HuH-7.5 (cell line): Measurements from ENCODE around the gene BPIFB4.
"Not testable (repeated sequence)": the region's sequence is repeated elsewhere in the genome, so short reads cannot be mapped to it uniquely, and the experiment has no call there.

ENCODE experiments used
- DNase-seq: peaks from one replicate; pipeline ENCODE4 v3.0.0; 2011; ENCODE audit warnings: low spot score

The BPIFB4 gene

DNA sequence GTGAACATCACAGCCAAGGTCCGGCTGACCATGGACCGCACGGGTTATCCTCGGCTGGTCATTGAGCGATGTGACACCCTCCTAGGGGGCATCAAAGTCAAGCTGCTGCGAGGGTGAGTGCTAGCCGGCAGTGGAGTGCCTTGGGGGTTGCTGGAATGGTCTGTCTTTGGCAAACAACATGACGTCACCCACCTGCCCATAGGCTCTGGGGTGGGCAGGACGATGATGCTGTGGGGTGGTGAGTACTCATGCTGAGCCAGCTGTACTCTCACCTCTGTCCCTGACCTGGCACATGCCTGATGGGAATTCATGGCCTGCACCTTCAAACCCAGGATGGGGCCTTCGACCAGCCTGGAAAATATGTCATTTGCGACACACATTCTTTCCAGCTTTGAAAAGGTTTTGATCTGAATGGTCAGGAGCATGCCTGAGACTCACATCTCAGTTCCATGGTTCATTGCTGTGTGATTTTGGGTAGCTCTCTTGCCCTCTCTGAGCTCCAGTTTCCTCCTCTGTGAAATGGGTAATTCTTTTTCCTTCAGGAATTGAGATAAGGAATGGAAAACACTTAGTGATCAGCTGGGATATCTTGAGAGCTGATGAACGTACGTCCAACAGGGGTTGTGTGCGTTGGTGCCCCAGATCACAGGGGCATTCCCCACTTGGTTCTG is 6.7 kb downstream of the BPIFB4 start:
- no peak for DNase-seq

DNA sequence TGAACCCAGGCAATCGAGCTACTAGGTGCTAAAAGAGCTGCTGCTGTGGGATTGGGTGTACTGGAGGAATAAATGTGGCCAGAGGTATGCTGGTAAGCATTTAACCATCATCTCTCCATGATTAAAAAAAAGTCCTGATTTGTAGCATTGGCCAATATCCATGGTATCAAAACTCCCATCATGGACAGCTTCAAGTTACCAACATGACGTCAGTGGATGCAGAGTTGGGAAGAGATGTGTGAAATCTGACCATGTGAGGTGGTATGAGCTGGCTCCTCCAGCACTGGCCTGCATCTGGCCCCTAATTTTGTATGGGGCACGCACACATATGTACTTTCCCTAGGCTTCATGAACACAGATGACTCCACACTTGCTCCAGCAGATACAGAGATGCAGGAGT is 11.7 kb downstream of the BPIFB4 start:
- DNase-seq: no peak

DNA sequence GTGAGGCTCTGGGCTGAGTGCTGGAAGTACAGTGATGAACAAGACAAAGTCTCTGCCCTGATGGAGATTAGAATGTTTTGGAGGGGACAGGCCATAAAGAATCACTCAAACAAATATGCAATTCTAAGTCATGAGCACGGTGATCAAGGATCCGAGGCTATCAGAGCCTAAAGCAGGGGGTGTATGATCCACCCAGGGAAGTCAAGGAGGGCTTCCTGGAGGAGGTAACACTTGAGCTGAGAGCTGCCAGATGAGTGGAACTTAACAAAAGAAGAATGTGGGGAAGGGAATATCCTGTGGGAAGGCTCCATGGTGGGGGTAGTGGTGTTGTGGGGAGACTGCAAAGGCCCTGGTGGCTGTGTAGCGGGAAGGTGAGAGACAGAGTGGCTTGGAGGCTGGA is 12.2 kb downstream of the BPIFB4 start:
- DNase-seq: no peak

DNA sequence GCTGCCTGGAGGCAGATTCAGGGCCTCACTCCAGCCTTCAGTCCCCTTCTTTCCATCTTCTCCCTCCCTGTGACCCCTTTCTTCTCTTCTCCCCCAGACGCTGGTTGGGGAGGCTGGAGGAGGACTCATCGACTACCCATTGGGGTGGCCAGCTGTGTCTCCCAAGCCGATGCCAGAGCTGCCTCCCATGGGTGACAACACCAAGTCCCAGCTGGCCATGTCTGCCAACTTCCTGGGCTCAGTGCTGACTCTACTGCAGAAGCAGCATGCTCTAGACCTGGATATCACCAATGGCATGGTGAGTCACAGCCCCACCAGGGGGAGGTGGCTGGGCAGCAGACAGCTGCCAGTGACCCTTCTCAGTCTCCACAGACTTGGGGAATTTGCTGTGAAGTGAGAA is 12.9 kb downstream of the BPIFB4 start:
- DNase-seq: no peak

DNA sequence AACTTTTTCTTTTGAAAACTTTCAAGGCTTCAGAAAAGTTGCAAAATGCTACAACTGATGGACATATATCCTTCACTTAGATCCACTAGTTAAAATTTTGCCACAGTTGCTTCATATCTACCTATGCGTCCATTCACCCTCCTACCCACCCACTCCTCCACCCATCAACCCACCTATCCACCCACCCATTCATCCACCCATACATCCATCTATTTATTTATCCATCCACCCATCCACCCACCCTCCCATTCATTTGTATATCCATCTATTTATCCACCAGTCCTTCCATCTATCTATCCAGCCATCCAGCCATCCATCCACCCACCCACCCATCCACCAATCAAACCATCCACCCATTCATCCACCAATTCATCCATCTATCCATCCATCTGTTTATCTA is 13.6 kb downstream of the BPIFB4 start:
- no peak for DNase-seq

DNA sequence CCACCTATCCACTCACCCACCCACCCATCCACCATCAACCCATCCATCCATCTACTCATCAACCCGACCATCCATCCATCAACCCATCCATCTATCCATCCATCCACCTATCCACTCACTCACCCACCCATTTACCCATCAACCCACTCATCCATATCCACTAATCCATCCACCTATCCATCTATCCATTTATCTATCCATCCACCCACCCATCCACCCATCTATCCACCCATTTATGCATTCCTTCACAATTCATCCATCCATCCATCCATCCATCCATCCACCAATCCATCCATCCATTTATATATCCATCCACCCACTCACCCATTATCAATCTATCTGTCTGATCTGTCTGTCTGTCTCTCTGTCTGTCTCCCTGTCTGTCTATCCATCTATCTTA is 14.1 kb downstream of the BPIFB4 start:
- no peak for DNase-seq

DNA sequence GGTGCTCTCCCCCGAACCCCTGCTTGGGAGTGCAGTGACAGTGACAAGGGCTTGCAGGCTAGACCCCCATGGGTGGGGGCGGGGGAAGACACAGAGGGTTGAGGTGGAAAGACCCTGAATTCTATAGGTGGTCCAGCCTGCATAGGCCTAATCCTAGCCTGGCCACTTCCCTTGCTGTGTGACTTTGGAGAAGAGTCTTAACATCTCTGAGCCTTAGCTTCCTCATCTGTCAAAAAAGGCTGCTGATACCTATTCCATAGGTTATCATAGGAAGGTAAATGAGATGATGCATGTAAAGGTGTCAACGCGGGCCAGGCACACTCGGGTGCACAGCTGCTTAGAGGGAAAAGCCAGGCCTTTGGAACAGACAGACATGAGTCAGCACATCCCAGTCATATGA is 15.8 kb downstream of the BPIFB4 start:
- DNase-seq: no peak

DNA sequence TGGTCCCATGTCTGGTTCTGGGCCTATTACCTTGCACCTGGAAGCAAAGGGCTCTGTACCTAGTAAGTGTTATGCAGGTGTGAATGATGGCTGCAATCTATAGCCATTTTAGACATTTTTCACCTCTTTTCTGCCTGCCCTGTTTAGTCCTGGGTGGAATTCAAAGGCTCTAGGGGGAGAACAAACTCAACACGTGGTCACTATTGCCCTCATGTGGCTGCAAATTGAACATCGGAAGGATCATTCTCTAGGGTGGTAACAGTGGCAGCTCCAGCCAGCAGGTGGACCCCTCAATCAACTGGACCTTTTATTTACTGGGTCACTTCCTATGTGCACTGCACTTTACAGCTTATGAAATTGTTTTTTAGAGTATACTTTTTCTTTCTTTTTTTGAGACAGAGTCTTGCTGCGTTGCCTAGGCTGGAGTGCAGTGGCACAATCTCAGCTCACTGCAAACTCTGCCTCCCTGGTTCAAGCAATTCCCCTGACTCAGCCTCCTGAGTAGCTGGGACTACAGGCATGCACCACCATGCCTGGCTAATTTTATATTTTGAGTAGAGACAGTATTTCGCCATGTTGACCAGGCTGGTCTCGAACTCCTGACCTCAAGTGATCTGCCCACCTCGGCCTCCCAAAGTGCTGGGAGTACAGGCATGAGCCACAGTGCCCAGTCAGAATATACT is 16.6 kb downstream of the BPIFB4 start:
- DNase-seq: peak; percentile 92

DNA sequence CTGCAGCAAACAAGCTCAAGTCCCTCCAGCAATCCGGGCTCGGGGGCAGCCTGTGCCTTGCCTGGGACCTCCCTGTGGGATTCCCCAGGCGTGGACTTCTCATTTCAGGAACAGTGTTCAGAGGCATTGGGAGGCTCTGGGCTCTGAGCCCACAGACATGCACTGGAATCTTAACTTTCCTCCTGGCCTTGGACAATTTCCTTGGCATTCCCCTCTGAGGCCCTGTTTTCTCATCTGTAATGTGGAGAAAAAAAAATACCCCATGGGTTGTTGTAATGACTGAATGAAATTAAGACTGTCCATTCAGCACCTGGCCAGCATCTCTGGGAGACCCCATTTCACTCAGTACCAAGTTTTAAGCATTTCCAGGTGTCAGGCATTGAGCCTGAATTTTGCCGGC is 17.6 kb downstream of the BPIFB4 start:
- no peak for DNase-seq

DNA sequence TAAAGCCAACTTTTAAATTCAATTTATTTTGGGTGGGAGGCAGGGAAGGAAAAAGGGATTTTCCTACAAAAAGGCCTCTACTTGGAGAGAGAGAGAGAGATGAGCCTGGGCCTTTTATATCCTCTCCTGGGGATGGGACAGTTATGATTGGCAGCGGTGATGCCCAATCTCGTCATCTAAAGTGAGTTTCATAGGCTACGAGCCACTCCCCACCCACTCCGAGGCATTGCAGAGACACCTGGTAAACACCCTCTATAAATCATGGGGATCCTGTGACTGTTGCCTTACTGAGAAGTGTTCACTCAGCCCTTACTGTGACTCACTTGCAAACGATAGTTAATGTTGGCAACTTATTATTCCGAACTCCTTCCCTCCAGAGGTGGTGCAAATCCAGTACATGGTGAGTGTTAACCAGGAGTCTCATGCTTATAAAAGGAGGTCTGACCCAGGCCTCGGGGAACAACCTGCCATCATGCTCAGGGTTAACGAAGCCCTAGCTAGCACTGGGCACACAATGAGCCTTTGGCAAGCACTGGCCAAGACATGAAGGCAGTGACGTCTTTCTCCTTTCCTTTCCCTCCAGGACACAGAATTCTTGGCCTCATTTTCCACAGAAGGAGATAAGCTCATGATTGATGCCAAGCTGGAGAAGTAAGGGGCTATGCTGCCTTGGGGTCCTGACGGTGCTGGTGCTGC is 20.5 kb downstream of the BPIFB4 start:
- DNase-seq: no peak

DNA sequence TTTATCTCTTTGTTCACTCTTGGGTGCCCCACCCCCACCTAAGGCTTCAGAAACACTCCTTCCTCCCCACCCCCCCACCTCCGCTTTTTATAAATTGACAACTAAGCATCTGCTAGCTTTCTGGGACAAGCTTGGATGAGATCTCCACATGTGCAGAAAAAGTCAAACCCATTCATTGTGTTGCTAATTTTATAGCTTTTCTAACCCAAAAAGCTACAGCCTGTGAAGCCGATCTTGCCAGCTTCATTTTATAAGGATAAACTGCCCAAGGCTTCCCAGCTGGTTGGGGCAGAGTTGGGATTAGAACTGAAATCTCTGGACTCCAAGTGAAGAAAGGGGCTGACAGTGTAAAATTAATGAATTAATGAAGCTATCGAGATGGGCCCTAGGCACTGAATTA is 24.1 kb downstream of the BPIFB4 start:
- no peak for DNase-seq

DNA sequence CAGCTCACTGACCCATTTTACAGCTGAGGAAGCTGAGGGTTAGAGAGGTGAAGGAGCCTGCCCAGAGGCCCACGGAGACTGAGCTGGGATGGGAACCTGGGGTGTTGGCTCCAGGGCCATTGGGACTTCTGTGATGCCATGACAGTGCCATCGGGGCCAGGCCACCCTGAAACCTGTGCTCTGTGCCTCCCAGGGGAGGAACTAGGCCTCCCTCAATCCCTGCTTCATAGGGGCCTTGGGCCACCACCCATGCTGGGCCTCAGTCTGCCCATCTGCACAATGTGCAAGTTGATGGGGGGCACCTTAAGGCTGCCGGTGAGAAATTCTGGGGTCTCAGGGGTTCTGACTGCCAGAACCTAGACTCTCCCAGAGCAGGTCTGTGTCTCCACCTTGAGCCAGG is 24.9 kb downstream of the BPIFB4 start:
- DNase-seq: no peak

DNA sequence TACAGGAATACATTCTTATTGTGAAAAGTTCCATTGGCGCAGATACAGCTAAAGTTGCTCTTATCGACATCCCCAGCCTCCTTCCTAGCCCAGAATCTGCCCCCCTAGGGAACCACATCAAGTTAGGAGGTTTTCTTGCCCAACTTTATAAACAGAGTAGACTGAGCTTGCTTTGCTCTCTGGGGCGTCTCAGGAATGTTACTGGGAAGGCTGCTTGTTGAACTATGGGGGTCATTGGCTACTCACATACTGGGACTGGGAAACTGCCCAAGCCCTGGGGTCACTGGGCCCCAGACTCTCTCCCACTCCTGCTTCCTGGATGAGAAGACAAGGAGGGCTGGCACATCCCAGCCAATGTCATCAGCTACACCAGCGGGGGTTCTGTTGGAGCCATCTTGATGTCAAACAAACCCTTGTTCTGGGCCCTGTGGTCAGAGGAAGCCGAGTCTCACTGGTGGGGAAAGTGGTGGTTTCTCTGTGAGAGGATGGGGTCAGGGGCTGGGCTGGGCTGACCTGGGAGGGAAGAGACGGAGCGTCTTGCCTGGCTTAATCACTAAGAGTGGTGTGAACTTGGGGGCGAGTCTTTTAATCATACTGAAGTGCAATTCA is 26.0 kb downstream of the BPIFB4 start:
- DNase-seq: no peak

DNA sequence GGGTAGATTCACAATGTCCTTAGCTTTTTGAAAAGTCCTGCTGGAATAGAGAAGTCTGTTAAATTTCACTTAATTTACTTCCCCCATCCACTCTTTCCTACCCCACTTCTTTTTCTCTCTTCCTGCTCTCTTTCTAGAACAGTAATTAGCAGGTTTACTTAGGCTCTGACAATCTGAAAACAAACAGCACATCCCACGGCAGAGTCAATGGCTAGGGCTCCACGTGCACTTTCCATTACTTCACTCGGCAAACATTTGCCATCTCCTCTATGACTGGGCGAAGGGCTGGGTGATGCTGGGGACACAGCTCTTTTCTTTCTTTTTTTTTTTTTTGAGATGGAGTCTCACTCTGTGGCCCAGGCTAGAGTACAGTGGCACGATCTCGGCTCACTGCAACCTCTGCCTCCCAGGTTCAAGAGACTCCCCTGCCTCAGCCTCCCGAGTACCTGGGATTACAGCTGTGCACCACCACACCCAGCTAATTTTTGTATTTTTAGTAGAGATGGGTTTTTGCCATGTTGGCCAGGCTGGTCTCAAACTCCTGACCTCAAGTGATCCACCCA is 26.7 kb downstream of the BPIFB4 start:
- peak; percentile 63 for DNase-seq

DNA sequence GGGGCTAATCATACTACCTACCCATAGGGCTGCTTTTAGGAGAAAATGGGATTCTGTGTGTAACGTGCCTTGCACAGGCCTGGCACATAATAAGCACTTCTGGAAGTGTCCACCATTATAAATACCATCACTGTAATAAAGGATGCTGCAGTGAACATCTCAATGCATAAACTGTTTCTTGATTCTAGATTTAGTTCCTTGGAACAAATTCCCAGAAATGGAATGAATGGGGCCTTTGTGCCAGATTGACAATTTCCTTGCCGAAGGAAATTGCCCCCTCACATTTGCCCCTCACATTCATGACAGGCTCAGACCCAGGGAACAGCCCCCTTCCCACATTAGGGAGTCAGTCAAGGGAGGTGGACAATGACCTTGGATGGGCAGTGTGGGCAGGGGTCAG is 29.2 kb downstream of the BPIFB4 start:
- no peak for DNase-seq

DNA sequence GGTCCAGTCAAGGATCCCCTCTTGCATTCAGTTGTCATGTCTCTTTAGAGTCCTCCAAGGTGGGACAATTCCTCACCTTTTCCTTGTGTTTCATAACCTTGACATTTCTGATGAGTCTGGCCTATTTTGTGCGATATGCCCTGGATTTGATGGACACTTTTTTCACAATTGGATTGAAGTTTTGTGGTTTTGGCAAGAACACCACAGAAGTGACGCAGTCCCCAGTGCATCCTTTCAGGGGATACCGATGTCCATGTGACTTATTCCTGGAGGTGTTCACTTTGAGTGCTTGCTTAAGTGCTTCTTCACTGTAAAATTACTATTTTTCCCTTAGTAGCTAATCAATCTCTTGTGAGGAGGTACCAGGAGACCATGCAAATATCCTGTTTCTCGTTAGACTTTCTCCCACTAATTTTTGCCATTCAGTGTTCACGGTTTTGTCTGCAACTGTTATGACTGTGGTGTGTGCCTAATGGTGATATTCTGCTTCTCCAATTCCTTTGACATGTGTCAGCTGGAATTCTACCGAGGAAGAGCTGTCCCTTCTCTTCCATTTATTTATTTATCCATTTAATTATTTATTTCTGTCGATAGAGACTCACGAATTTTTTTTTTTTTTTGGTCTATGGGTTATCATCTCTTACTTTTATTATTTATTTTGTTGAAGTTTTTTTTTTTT is 30.8 kb downstream of the BPIFB4 start:
- DNase-seq: no peak

DNA sequence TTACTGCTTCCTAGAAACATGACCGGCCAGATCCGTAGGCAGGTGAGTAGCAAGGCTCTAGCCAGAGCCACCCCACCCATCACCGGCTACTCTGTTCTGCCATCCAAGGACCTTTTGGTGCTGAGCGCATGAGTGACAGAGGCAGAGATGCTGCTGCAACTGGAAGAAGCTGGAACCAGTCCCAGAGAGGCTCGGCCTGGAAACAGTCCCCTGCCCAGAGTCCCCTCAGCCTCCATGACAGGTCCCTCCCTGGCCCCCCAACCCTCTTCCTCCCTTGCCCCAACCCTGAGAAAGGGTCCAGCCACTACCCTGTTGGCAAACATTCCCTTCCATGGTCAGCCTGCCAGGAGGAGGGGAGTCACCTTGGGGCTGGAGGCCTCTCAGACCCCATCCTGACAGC is 31.9 kb downstream of the BPIFB4 start:
- DNase-seq: no peak

DNA sequence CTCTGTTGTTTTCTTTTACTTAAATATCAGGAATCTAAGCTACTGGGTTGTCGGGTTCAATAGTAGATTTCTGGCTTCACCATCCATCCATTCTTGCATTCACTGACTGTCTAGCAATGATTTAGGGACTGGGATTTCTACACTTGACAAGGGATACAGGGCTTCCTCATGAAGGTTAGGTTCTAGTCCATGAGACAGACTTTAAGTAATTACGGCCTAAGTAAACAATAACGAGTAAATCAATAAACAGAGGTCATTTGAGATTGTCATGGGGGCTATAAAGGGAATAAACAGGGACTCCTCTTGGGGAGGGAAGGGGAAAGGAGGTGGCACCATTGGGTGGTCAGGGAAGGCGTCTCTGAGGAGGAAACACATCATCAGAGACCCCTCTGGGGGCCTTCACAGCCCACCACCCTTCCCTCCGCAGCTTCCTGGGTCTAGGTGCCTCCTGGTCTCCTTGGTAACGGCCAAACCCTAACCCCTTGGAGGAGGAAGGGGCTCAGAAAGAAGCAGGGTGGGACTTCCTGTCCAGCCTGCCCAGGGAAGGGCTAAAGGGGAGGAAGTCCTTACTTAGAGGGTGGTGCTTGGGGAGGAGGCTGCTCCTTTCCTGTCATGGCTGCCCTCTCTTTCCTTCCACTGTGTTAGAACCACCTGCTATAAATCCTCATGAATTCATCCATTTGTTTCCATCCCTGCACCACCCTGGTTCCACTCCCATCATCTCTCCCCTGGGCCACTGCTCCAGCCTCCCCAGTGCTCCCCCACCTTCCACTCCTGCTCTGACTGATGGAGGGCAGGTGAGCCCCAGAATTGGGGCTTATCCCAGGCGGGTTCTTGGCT is 33.3 kb downstream of the BPIFB4 start:
- DNase-seq: no peak

DNA sequence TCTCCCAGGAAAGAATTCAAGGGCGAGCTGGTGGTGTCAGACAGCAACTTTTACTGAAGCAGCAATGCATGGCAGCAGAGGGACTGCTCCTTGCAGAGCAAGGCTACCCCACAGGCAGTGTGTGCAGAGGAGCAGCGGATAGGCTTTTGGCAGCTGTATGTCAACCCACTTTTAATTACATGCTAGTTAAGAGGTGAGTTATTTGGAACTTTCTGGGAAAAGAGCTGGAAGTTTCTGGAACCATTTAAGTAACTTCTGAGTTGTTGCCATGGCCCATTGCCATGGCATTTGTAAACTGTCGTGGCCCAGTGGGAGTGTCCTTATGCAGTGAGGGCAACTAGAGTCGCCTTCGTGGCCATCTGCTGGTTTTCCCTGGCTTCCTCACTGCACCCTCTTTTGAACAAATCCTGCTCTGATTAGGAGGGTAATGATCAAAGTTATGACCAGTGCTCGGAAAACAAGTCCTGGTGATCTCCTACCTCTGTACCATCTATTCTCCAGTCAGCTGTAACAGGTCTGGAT is 34.0 kb downstream of the BPIFB4 start:
- DNase-seq: no peak

DNA sequence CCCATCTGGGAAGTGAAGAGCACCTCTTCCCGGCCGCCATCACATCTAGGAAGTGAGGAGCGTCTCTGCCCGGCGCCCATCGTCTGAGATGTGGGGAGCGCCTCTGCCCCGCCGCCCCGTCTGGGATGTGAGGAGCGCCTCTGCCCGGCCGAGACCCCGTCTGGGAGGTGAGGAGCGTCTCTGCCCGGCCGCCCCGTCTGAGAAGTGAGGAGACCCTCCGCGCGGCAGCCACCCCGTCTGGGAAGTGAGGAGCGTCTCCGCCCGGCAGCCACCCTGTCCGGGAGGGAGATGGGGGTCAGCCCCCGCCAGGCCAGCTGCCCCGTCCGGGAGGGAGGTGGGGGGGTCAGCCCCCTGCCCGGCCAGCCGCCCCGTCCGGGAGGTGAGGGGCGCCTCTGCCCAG is 36.1 kb downstream of the BPIFB4 start:
- not testable (repeated sequence) for DNase-seq
